GM23338 (cell line): ENCODE data around the gene HSD11B1. TPM values are rescaled to one million over a fixed set of nuclear protein-coding genes. Genes with fewer than 3 reads are reported as not detected.

Experiments used
- ATAC-seq: fragments of 200-7000 bp; cut with Tn5 transposase; 3 replicates; pipeline ENCODE4 v1.9.1; 2020
- DNase-seq: peaks from one replicate; pipeline ENCODE4 v3.0.0-alpha.2; 2015; ENCODE audit warnings: low spot score
- H2AFZ ChIP-seq: fragments of 200-600 bp; sonication (generic); 2 replicates; pipeline ENCODE4 v1.8.0; 2016; ENCODE audit warnings: antibody characterized with exemption, mild to moderate bottlenecking, moderate library complexity
- H3F3A ChIP-seq: fragments of 200-600 bp; sonication (generic); replicated peaks from 2 replicates; pipeline ENCODE4 v1.8.0; 2017; ENCODE audit warnings: antibody characterized with exemption, mixed run types, low read depth
- H3K27ac ChIP-seq: fragments of 200-600 bp; sonication (generic); 2 replicates; pipeline ENCODE4 v1.6.1; 2016; ENCODE audit warnings: low read depth
- H3K27me3 ChIP-seq: fragments of 200-600 bp; sonication (generic); 2 replicates; pipeline ENCODE4 v1.8.0; 2016; ENCODE audit warnings: mild to moderate bottlenecking, mixed run types, moderate library complexity; ENCODE audit not compliant: insufficient read depth
- H3K36me3 ChIP-seq: fragments of 200-600 bp; sonication (generic); 2 replicates; pipeline ENCODE4 v1.8.0; 2016; ENCODE audit warnings: mild to moderate bottlenecking; ENCODE audit not compliant: insufficient read depth
- H3K4me1 ChIP-seq: fragments of 200-600 bp; sonication (generic); 2 replicates; pipeline ENCODE4 v1.8.0; 2016; ENCODE audit warnings: mild to moderate bottlenecking, moderate library complexity; ENCODE audit not compliant: insufficient read depth
- H3K4me2 ChIP-seq: fragments of 200-600 bp; sonication (generic); 2 replicates; pipeline ENCODE4 v1.7.1; 2017; ENCODE audit warnings: mixed run types
- H3K4me3 ChIP-seq: fragments of 200-600 bp; sonication (generic); 2 replicates; pipeline ENCODE4 v1.6.1; 2016; ENCODE audit warnings: mixed run types
- H3K79me2 ChIP-seq: fragments of 200-600 bp; sonication (generic); replicated peaks from 2 replicates; pipeline ENCODE4 v1.8.0; 2017; ENCODE audit warnings: mild to moderate bottlenecking; ENCODE audit not compliant: insufficient read depth
- H3K9me2 ChIP-seq: fragments of 200-600 bp; sonication (generic); 2 replicates; pipeline ENCODE4 v1.8.0; 2017; ENCODE audit not compliant: insufficient read depth
- H4K20me1 ChIP-seq: fragments of 200-600 bp; sonication (generic); replicated peaks from 2 replicates; pipeline ENCODE4 v1.8.0; 2017; ENCODE audit warnings: mild to moderate bottlenecking; ENCODE audit not compliant: insufficient read depth
- H3K27ac Mint-ChIP-seq: 2 replicates; pipeline ENCODE4 v1.8.0; 2020; ENCODE audit warnings: inconsistent platforms, mild to moderate bottlenecking, moderate library complexity, mixed read lengths
- H3K27me3 Mint-ChIP-seq: 3 replicates; pipeline ENCODE4 v1.8.0; 2022; ENCODE audit warnings: low read depth, mild to moderate bottlenecking, moderate library complexity, mixed read lengths, inconsistent platforms; ENCODE audit not compliant: insufficient read depth, poor library complexity
- H3K36me3 Mint-ChIP-seq: 3 replicates; pipeline ENCODE4 v1.8.0; 2021; ENCODE audit warnings: low read depth, mild to moderate bottlenecking, inconsistent platforms, moderate library complexity, mixed read lengths
- H3K4me1 Mint-ChIP-seq: 3 replicates; pipeline ENCODE4 v1.8.0; 2020; ENCODE audit warnings: mild to moderate bottlenecking, inconsistent platforms, mixed read lengths
- H3K4me3 Mint-ChIP-seq: 3 replicates; pipeline ENCODE4 v1.8.0; 2021; ENCODE audit warnings: moderate library complexity, mild to moderate bottlenecking, inconsistent platforms, mixed read lengths
- H3K9me3 Mint-ChIP-seq: 3 replicates; pipeline ENCODE4 v1.8.0; 2020; ENCODE audit warnings: moderate library complexity, mild to moderate bottlenecking, inconsistent platforms, mixed read lengths
- CREB1 ChIP-seq: fragments of 250-450 bp; sonication (Bioruptor Pico); IDR thresholded peaks from 2 replicates; pipeline ENCODE4 v1.5.0; 2020; ENCODE audit warnings: low read depth, mild to moderate bottlenecking, moderate library complexity
- CTCF ChIP-seq, 2 experiments: fragments of 200-600 bp in 1 of 2; sonication (generic) in 1 of 2; conservative IDR thresholded peaks; 2 replicates each; pipeline versions ENCODE4 v1.5.1 to v1.6.1; 2016 to 2017; ENCODE audit warnings: antibody characterized with exemption in 2 of 2, low read depth in 2 of 2, mild to moderate bottlenecking in 2 of 2, moderate library complexity in 1 of 2
- EZH2 ChIP-seq: fragments of 200-600 bp; sonication (generic); IDR thresholded peaks from one replicate; pipeline ENCODE4 v1.8.0; 2017; ENCODE audit warnings: antibody characterized with exemption, mild to moderate bottlenecking, low read depth; ENCODE audit not compliant: unreplicated experiment
- EZH2phosphoT487 ChIP-seq: fragments of 200-600 bp; sonication (generic); IDR thresholded peaks from one replicate; pipeline ENCODE4 v1.8.1; 2018; ENCODE audit warnings: antibody characterized with exemption; ENCODE audit not compliant: unreplicated experiment
- REST ChIP-seq: IDR thresholded peaks from one replicate; pipeline ENCODE4 v1.6.1; 2018; ENCODE audit warnings: antibody characterized with exemption; ENCODE audit not compliant: unreplicated experiment
- ZNF331 ChIP-seq: fragments of 250-450 bp; sonication (Bioruptor Pico); IDR thresholded peaks from 2 replicates; pipeline ENCODE4 v1.5.0; 2020; ENCODE audit warnings: low read depth, mild to moderate bottlenecking, moderate library complexity
- polyA plus RNA-seq: library from polyadenylated mRNA; unstranded; fragments of >200 nt; fragmentation: Nextera tagmentation; extraction: Ambion mirVana; gene quantifications from 2 replicates; pipeline ENCODE4 v1.2.1, GENCODE V29; 2016
- total RNA-seq: library from RNA; depleted of rRNA; stranded (reverse); fragments of >200 nt; shearing (Covaris generic); gene quantifications from 2 replicates; pipeline ENCODE4 v1.2.3, GENCODE V29; 2014
- TF ChIP-seq, protein P1 (sequence below): fragments of 250-450 bp; sonication (Bioruptor Pico); IDR thresholded peaks from 2 replicates; pipeline ENCODE4 v1.5.0; 2020; ENCODE audit warnings: mild to moderate bottlenecking, moderate library complexity

The HSD11B1 gene
- total and polyA plus RNA-seq, 2 experiments from 2014 or later = not detected

DNA sequence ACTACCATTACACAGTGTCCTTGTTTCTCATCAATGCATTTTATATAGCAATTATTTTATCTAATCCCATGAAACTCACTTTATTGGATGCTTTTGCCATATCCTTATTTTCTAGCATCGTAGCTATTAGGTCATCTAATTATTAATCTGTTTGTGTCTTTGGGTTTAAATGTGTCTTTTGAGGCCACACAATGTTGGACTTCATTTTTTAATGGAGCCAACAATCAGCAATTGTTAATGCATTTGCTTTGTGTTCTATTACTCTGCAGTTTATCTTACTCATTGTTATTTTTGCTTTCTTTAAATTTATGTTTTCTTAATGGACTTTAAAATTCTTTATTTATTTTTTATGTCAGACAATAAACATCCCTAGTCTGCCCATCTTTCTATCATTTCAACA lies 1.8 kb upstream of the HSD11B1 start (continued):
- TF ChIP-seq, protein P1, sequence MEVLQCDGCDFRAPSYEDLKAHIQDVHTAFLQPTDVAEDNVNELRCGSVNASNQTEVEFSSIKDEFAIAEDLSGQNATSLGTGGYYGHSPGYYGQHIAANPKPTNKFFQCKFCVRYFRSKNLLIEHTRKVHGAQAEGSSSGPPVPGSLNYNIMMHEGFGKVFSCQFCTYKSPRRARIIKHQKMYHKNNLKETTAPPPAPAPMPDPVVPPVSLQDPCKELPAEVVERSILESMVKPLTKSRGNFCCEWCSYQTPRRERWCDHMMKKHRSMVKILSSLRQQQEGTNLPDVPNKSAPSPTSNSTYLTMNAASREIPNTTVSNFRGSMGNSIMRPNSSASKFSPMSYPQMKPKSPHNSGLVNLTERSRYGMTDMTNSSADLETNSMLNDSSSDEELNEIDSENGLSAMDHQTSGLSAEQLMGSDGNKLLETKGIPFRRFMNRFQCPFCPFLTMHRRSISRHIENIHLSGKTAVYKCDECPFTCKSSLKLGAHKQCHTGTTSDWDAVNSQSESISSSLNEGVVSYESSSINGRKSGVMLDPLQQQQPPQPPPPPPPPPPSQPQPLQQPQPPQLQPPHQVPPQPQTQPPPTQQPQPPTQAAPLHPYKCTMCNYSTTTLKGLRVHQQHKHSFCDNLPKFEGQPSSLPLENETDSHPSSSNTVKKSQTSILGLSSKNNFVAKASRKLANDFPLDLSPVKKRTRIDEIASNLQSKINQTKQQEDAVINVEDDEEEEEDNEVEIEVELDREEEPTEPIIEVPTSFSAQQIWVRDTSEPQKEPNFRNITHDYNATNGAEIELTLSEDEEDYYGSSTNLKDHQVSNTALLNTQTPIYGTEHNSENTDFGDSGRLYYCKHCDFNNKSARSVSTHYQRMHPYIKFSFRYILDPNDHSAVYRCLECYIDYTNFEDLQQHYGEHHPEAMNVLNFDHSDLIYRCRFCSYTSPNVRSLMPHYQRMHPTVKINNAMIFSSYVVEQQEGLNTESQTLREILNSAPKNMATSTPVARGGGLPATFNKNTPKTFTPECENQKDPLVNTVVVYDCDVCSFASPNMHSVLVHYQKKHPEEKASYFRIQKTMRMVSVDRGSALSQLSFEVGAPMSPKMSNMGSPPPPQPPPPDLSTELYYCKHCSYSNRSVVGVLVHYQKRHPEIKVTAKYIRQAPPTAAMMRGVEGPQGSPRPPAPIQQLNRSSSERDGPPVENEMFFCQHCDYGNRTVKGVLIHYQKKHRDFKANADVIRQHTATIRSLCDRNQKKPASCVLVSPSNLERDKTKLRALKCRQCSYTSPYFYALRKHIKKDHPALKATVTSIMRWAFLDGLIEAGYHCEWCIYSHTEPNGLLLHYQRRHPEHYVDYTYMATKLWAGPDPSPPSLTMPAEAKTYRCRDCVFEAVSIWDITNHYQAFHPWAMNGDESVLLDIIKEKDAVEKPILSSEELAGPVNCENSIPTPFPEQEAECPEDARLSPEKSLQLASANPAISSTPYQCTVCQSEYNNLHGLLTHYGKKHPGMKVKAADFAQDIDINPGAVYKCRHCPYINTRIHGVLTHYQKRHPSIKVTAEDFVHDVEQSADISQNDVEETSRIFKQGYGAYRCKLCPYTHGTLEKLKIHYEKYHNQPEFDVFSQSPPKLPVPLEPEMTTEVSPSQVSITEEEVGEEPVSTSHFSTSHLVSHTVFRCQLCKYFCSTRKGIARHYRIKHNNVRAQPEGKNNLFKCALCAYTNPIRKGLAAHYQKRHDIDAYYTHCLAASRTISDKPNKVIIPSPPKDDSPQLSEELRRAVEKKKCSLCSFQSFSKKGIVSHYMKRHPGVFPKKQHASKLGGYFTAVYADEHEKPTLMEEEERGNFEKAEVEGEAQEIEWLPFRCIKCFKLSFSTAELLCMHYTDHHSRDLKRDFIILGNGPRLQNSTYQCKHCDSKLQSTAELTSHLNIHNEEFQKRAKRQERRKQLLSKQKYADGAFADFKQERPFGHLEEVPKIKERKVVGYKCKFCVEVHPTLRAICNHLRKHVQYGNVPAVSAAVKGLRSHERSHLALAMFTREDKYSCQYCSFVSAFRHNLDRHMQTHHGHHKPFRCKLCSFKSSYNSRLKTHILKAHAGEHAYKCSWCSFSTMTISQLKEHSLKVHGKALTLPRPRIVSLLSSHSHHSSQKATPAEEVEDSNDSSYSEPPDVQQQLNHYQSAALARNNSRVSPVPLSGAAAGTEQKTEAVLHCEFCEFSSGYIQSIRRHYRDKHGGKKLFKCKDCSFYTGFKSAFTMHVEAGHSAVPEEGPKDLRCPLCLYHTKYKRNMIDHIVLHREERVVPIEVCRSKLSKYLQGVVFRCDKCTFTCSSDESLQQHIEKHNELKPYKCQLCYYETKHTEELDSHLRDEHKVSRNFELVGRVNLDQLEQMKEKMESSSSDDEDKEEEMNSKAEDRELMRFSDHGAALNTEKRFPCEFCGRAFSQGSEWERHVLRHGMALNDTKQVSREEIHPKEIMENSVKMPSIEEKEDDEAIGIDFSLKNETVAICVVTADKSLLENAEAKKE (CRISPR knock-in tag) = no peak
- no peak for TF ChIP-seq ZNF331 (CRISPR knock-in tag)
- TF ChIP-seq CTCF (conservative IDR thresholded peaks at IDR 0.05; ENCODE audit: low read depth in 2 of 2) = no peak

GRCh38 chr1:209703834-209704504 lies 677 bp upstream of the HSD11B1 start:
- ATAC-seq (no peak), DNase-seq (no peak)
- Histone ChIP-seq H4K20me1 (no peaks in the 10 kb centered on the region), H3K4me3 (no peak overlapping the region), H3K36me3 (no peaks in the 10 kb centered on the region), H3K4me1 (no peaks in the 10 kb centered on the region; the same call in 1 of the 2 replicates), H3K79me2 (no peaks in the 10 kb centered on the region), H3K27me3 (no peaks in the 10 kb centered on the region), H2AFZ (no peak overlapping the region), H3K9me2 (no peaks in the 10 kb centered on the region), H3K27ac (no peak overlapping the region), H3F3A (no peaks in the 10 kb centered on the region), H3K4me2 (no peak overlapping the region)
- peaks cover 4% of the 10 kb centered on the region; the same call in 2 of the 3 replicates for H3K4me1 Mint-ChIP-seq
- H3K4me3 Mint-ChIP-seq = no peak overlapping the region
- H3K27me3 Mint-ChIP-seq = no peaks in the 10 kb centered on the region
- H3K9me3 Mint-ChIP-seq = no peaks in the 10 kb centered on the region
- no peak overlapping the region for H3K27ac Mint-ChIP-seq
- no peaks in the 10 kb centered on the region for H3K36me3 Mint-ChIP-seq
- TF ChIP-seq EZH2 = no peak
- no peak for TF ChIP-seq EZH2phosphoT487
- no peak for TF ChIP-seq REST
- TF ChIP-seq CREB1 = no peak
